ENCODE data around the gene WDR37.
"Not testable (repeated sequence)": the region's sequence is repeated elsewhere in the genome, so short reads cannot be mapped to it uniquely, and the experiment has no call there.

DNA sequence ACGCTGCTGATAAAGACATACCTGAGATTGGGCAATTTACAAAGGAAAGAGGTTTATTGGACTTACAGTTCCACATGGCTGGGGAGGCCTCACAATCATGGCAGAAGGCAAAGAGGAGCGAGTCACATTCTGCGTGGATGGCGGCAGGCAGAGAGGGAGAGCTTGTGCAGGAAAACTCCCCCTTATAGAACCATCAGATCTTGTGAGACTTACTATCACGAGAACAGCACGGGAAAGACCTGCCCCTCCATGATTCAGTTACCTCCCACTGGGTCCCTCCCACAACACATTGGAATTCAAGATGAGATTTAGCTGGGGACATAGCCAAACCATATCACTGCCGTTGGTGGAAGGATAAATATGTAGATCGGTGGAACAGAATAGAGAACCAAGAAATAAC, 10.5 kb downstream of the WDR37 start:
- TF ChIP-seq, protein P1, sequence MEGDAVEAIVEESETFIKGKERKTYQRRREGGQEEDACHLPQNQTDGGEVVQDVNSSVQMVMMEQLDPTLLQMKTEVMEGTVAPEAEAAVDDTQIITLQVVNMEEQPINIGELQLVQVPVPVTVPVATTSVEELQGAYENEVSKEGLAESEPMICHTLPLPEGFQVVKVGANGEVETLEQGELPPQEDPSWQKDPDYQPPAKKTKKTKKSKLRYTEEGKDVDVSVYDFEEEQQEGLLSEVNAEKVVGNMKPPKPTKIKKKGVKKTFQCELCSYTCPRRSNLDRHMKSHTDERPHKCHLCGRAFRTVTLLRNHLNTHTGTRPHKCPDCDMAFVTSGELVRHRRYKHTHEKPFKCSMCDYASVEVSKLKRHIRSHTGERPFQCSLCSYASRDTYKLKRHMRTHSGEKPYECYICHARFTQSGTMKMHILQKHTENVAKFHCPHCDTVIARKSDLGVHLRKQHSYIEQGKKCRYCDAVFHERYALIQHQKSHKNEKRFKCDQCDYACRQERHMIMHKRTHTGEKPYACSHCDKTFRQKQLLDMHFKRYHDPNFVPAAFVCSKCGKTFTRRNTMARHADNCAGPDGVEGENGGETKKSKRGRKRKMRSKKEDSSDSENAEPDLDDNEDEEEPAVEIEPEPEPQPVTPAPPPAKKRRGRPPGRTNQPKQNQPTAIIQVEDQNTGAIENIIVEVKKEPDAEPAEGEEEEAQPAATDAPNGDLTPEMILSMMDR (conservative IDR thresholded peaks at IDR 0.05; ENCODE audit: low read depth, low read length), result not testable (repeated sequence)
- not testable (repeated sequence) for TF ChIP-seq EZH2 (IDR thresholded peaks at IDR 0.05; ENCODE audit: low read length, unreplicated experiment)
